ENCODE data around the gene GAB3.
"Not testable (repeated sequence)": the region's sequence is repeated elsewhere in the genome, so short reads cannot be mapped to it uniquely, and the experiment has no call there.

Gene GAB3

GRCh38 chrX:154661170-154661569 is 89.7 kb downstream of the GAB3 start:
- TF ChIP-seq GATA2 (IDR thresholded peaks at IDR 0.05; ENCODE audit: low read depth, low read length) (no peak), GATA3 (IDR thresholded peaks at IDR 0.05; ENCODE audit: low read depth, low read length) (no peak)

GRCh38 chrX:154660541-154660940 is 90.3 kb downstream of the GAB3 start:
- no peak for TF ChIP-seq GATA3 (IDR thresholded peaks at IDR 0.05; ENCODE audit: low read depth, low read length)
- no peak for TF ChIP-seq GATA2 (IDR thresholded peaks at IDR 0.05; ENCODE audit: low read depth, low read length)

GRCh38 chrX:154658957-154659356 is 91.9 kb downstream of the GAB3 start:
- TF ChIP-seq GATA2 (IDR thresholded peaks at IDR 0.05; ENCODE audit: low read depth, low read length) (no peak), GATA3 (IDR thresholded peaks at IDR 0.05; ENCODE audit: low read depth, low read length) (no peak)

- TF ChIP-seq GATA3 (IDR thresholded peaks at IDR 0.05; ENCODE audit: low read depth, low read length) (no peak), GATA2 (IDR thresholded peaks at IDR 0.05; ENCODE audit: low read depth, low read length) (no peak)
These were observed 92.7 kb downstream of the GAB3 start for GRCh38 chrX:154658187-154658586.

- TF ChIP-seq GATA3 (IDR thresholded peaks at IDR 0.05; ENCODE audit: low read depth, low read length) (no peak), GATA2 (IDR thresholded peaks at IDR 0.05; ENCODE audit: low read depth, low read length) (no peak)
These were observed 93.6 kb downstream of the GAB3 start for GRCh38 chrX:154657226-154657805.

GRCh38 chrX:154655786-154656185 is 95.1 kb downstream of the GAB3 start:
- TF ChIP-seq GATA2 (IDR thresholded peaks at IDR 0.05; ENCODE audit: low read depth, low read length) (no peak), GATA3 (IDR thresholded peaks at IDR 0.05; ENCODE audit: low read depth, low read length) (no peak)

GRCh38 chrX:154655346-154655745 is 95.5 kb downstream of the GAB3 start:
- TF ChIP-seq GATA2 (IDR thresholded peaks at IDR 0.05; ENCODE audit: low read depth, low read length): no peak
- no peak for TF ChIP-seq GATA3 (IDR thresholded peaks at IDR 0.05; ENCODE audit: low read depth, low read length)

GRCh38 chrX:154654925-154655324 is 96.0 kb downstream of the GAB3 start:
- TF ChIP-seq GATA2 (IDR thresholded peaks at IDR 0.05; ENCODE audit: low read depth, low read length) (no peak), GATA3 (IDR thresholded peaks at IDR 0.05; ENCODE audit: low read depth, low read length) (no peak)

GRCh38 chrX:154654372-154654771 is 96.5 kb downstream of the GAB3 start:
- no peak for TF ChIP-seq GATA3 (IDR thresholded peaks at IDR 0.05; ENCODE audit: low read depth, low read length)
- TF ChIP-seq GATA2 (IDR thresholded peaks at IDR 0.05; ENCODE audit: low read depth, low read length): no peak

GRCh38 chrX:154653413-154653812 is 97.5 kb downstream of the GAB3 start, which contains the start of gene CTAG2:
TSS of gene CTAG2 (minus strand) at chrX:154653579. CDS start at chrX:154653515, 64 bp downstream.
- TF ChIP-seq GATA3, GATA2 (IDR thresholded peaks at IDR 0.05; ENCODE audit: low read depth, low read length): not testable (repeated sequence)

GRCh38 chrX:154653048-154653401 is 97.9 kb downstream of the GAB3 start:
- TF ChIP-seq GATA3 (IDR thresholded peaks at IDR 0.05; ENCODE audit: low read depth, low read length) (no peak), GATA2 (IDR thresholded peaks at IDR 0.05; ENCODE audit: low read depth, low read length) (no peak)

GRCh38 chrX:154652311-154653047 is 98.4 kb downstream of the GAB3 start:
- no peak for TF ChIP-seq GATA2 (IDR thresholded peaks at IDR 0.05; ENCODE audit: low read depth, low read length)
- no peak for TF ChIP-seq GATA3 (IDR thresholded peaks at IDR 0.05; ENCODE audit: low read depth, low read length)

GRCh38 chrX:154650221-154650510 is 100.7 kb downstream of the GAB3 start:
- TF ChIP-seq GATA3 (IDR thresholded peaks at IDR 0.05; ENCODE audit: low read depth, low read length) (no peak), GATA2 (IDR thresholded peaks at IDR 0.05; ENCODE audit: low read depth, low read length) (no peak)

GRCh38 chrX:154649503-154650220 is 101.2 kb downstream of the GAB3 start:
- no peak for TF ChIP-seq GATA2 (IDR thresholded peaks at IDR 0.05; ENCODE audit: low read depth, low read length)
- no peak for TF ChIP-seq GATA3 (IDR thresholded peaks at IDR 0.05; ENCODE audit: low read depth, low read length)

- no peak for TF ChIP-seq GATA2 (IDR thresholded peaks at IDR 0.05; ENCODE audit: low read depth, low read length)
- TF ChIP-seq GATA3 (IDR thresholded peaks at IDR 0.05; ENCODE audit: low read depth, low read length): no peak
These were observed 101.9 kb downstream of the GAB3 start for GRCh38 chrX:154648931-154649330.

Measured in SH-SY5Y (cell line).